Measurements from ENCODE around the gene C1orf159. TPM values are rescaled to one million over a fixed set of nuclear protein-coding genes. Genes with fewer than 3 reads are reported as not detected.

C1orf159 gene
- total RNA-seq, 2 experiments from 2014 or later = 11.1 to 11.3 TPM

DNA sequence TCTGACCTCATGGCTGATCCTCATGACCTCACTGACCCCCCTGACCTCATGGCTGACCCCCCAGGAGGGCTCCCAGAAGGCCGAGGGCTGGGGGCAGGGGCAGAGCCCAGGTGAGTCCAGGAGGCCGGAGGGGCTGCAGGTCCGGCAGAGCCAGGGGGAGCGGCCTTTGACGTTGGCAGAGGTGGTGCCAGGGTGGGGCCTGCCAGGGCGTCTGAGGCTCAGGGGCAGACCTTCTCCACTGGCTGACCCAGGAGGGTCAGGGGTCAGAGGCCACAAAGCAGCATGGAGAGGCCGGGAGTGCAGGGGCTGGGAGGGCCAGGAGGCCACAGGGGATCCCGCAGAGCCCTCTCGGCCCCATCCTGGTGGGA lies 29.6 kb upstream of the C1orf159 start:
- DNase-seq (no peak), ATAC-seq (ENCODE audit: poor library complexity) (no peak)
- Mint-ChIP-seq H3K9me3 (no peaks in the 10 kb centered on the region), H3K27me3 (no peaks in the 10 kb centered on the region), H3K4me1 (ENCODE audit: low read depth) (peaks cover 7% of the 10 kb centered on the region), H3K27ac (no peak overlapping the region), H3K36me3 (ENCODE audit: low read depth) (no peaks in the 10 kb centered on the region), H3K4me3 (no peak overlapping the region)
- H3K4me1 ChIP-seq (ENCODE audit: insufficient read depth, low read length) = peaks cover 37% of the 10 kb centered on the region
- H3K9me3 ChIP-seq (ENCODE audit: control insufficient read depth in 1 of 2, insufficient read depth in 1 of 2, low read length in 2 of 2) = no peaks in the 10 kb centered on the region
- intact Hi-C loops (cut with DNase I, micrococcal nuclease) = no loop called here
- H3K36me3 ChIP-seq (ENCODE audit: insufficient read depth, low read length) = no peaks in the 10 kb centered on the region
- H3K4me3 ChIP-seq (ENCODE audit: low read length) = no peak overlapping the region
- H3K27me3 ChIP-seq (ENCODE audit: control insufficient read depth in 1 of 2, insufficient read depth in 2 of 2, low read length in 2 of 2) = no peaks in the 10 kb centered on the region
- POLR2A ChIA-PET = no interaction called here
- TF ChIP-seq, protein P1, sequence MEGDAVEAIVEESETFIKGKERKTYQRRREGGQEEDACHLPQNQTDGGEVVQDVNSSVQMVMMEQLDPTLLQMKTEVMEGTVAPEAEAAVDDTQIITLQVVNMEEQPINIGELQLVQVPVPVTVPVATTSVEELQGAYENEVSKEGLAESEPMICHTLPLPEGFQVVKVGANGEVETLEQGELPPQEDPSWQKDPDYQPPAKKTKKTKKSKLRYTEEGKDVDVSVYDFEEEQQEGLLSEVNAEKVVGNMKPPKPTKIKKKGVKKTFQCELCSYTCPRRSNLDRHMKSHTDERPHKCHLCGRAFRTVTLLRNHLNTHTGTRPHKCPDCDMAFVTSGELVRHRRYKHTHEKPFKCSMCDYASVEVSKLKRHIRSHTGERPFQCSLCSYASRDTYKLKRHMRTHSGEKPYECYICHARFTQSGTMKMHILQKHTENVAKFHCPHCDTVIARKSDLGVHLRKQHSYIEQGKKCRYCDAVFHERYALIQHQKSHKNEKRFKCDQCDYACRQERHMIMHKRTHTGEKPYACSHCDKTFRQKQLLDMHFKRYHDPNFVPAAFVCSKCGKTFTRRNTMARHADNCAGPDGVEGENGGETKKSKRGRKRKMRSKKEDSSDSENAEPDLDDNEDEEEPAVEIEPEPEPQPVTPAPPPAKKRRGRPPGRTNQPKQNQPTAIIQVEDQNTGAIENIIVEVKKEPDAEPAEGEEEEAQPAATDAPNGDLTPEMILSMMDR (IDR thresholded peaks at IDR 0.05) = no peak
- CTCF ChIA-PET = no interaction called here
- no peak overlapping the region for H3K27ac ChIP-seq (ENCODE audit: low read depth in 1 of 2, low read length in 2 of 2)

- no peak overlapping the region for H3K4me3 ChIP-seq (ENCODE audit: low read length)
- no peak overlapping the region for H3K4me3 Mint-ChIP-seq
- peak overlapping the region; percentile 95 for H3K27ac Mint-ChIP-seq
- no peaks in the 10 kb centered on the region for H3K27me3 Mint-ChIP-seq
- no peaks in the 10 kb centered on the region for H3K36me3 Mint-ChIP-seq (ENCODE audit: low read depth)
- H3K4me1 Mint-ChIP-seq (ENCODE audit: low read depth) = peaks cover 7% of the 10 kb centered on the region
- no peaks in the 10 kb centered on the region for H3K9me3 Mint-ChIP-seq
- no peaks in the 10 kb centered on the region for H3K27me3 ChIP-seq (ENCODE audit: control insufficient read depth in 1 of 2, insufficient read depth in 2 of 2, low read length in 2 of 2)
- TF ChIP-seq, protein P1 (IDR thresholded peaks at IDR 0.05) = no peak
- H3K27ac ChIP-seq (ENCODE audit: low read depth in 1 of 2, low read length in 2 of 2) = peak overlapping the region; percentile 62 to 77
- H3K4me1 ChIP-seq (ENCODE audit: insufficient read depth, low read length) = peaks cover 35% of the 10 kb centered on the region
- no peak for DNase-seq
- intact Hi-C loops (cut with DNase I, micrococcal nuclease) = no loop called here
- POLR2A ChIA-PET = interaction anchor here (0.5 kb wide), 1 partner anchor 12 kb away, joined by 3 read pairs; no protein-coding TSS in a partner anchor
- H3K9me3 ChIP-seq (ENCODE audit: control insufficient read depth in 1 of 2, insufficient read depth in 1 of 2, low read length in 2 of 2) = no peaks in the 10 kb centered on the region
- CTCF ChIA-PET = no interaction called here
- ATAC-seq (ENCODE audit: poor library complexity) = no peak
- H3K36me3 ChIP-seq (ENCODE audit: insufficient read depth, low read length) = no peaks in the 10 kb centered on the region
Observed at GRCh38 chr1:1144843-1145546, 29.1 kb upstream of the C1orf159 start.

DNA sequence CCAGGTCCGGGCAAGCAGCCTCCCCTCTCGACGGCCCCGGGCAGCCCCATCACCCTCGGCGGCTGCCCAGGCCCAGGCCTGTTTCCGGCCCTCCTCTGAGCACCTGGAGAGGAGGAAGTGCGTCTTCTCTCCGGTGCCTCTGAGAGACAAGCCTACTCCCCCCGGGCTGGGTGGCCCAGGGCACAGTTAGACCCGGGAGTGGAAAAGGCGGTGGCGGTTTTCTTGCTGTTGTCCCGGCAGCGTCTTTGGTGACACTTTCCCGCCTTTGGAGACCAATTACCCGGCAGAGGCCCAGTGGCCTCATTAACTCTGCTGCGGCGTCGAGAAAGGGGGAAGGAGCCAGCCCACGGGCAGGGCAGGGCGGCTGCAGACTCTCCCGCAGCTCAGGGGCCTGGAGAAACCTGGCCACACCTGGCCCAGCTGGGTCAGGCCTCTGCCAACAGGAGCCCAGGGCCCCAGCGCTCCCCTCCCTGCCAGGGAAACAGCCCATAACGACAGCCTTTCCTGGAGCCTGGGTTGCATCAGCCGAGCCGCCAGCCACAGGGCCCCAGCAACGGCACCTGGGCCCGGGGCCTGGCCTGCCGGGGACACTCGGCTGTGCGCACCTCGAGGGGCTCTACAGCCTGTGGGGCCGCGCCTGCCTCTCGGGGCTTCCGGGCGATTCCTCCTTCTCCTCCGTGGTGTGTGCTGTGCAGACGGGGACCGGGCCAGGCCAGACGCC lies 28.4 kb upstream of the C1orf159 start:
- ChIA-PET POLR2A (interaction anchor here (0.5 kb wide), 1 partner anchor 13 kb away, joined by 3 read pairs; no protein-coding TSS in a partner anchor), CTCF (no interaction called here)
- Histone ChIP-seq H3K36me3 (ENCODE audit: insufficient read depth, low read length) (no peaks in the 10 kb centered on the region), H3K4me1 (ENCODE audit: insufficient read depth, low read length) (peaks cover 33% of the 10 kb centered on the region), H3K27me3 (ENCODE audit: control insufficient read depth in 1 of 2, insufficient read depth in 2 of 2, low read length in 2 of 2) (no peaks in the 10 kb centered on the region), H3K4me3 (ENCODE audit: low read length) (peak overlapping the region; percentile 3), H3K9me3 (ENCODE audit: control insufficient read depth in 1 of 2, insufficient read depth in 1 of 2, low read length in 2 of 2) (no peaks in the 10 kb centered on the region), H3K27ac (ENCODE audit: low read depth in 1 of 2, low read length in 2 of 2) (peak overlapping the region; percentile 62 to 77)
- TF ChIP-seq, protein P1 (IDR thresholded peaks at IDR 0.05) = no peak
- H3K4me1 Mint-ChIP-seq (ENCODE audit: low read depth) = peaks cover 7% of the 10 kb centered on the region
- peak overlapping the region; percentile 95 for H3K27ac Mint-ChIP-seq
- H3K36me3 Mint-ChIP-seq (ENCODE audit: low read depth) = no peaks in the 10 kb centered on the region
- H3K27me3 Mint-ChIP-seq = no peaks in the 10 kb centered on the region
- DNase-seq (peak; percentile 40 to 84 (median 65)), ATAC-seq (ENCODE audit: poor library complexity) (peak; percentile 97)
- intact Hi-C loops (cut with DNase I, micrococcal nuclease) = no loop called here
- peak overlapping the region; percentile 78 for H3K4me3 Mint-ChIP-seq
- no peaks in the 10 kb centered on the region for H3K9me3 Mint-ChIP-seq
